ENCODE data around the gene CEACAM8.

The CEACAM8 gene

GRCh38 chr19:42606660-42607351 is 12.1 kb upstream of the CEACAM8 start:
- H3K4me3 ChIP-seq (replicated peaks; ENCODE audit: low read depth, low read length) = no peak overlapping the region
- no peaks in the 10 kb centered on the region for H3K27me3 ChIP-seq (replicated peaks; ENCODE audit: control insufficient read depth, insufficient read depth, low read length)
- DNase-seq (ENCODE audit: extremely low read depth, insufficient read length) = no peak
- TF ChIP-seq CTCF (IDR thresholded peaks at IDR 0.05; ENCODE audit: insufficient read depth, low read length, poor library complexity, severe bottlenecking) = peak; percentile 90
- no peaks in the 10 kb centered on the region for H3K36me3 ChIP-seq (ENCODE audit: control insufficient read depth, insufficient read depth, low read length)

GRCh38 chr19:42601811-42602443 is 7.2 kb upstream of the CEACAM8 start:
- no peak for TF ChIP-seq CTCF (IDR thresholded peaks at IDR 0.05; ENCODE audit: insufficient read depth, low read length, poor library complexity, severe bottlenecking)
- Histone ChIP-seq H3K4me3 (replicated peaks; ENCODE audit: low read depth, low read length) (no peak overlapping the region), H3K27me3 (replicated peaks; ENCODE audit: control insufficient read depth, insufficient read depth, low read length) (no peaks in the 10 kb centered on the region; the same call in 1 of the 2 replicates), H3K36me3 (ENCODE audit: control insufficient read depth, insufficient read depth, low read length) (no peaks in the 10 kb centered on the region)
- no peak for DNase-seq (ENCODE audit: extremely low read depth, insufficient read length)

- Histone ChIP-seq H3K4me3 (replicated peaks; ENCODE audit: low read depth, low read length) (no peak overlapping the region), H3K36me3 (ENCODE audit: control insufficient read depth, insufficient read depth, low read length) (no peaks in the 10 kb centered on the region), H3K27me3 (replicated peaks; ENCODE audit: control insufficient read depth, insufficient read depth, low read length) (peaks cover 3% of the 10 kb centered on the region)
- peak; percentile 22 for DNase-seq (ENCODE audit: extremely low read depth, insufficient read length)
- peak; percentile 97 for TF ChIP-seq CTCF (IDR thresholded peaks at IDR 0.05; ENCODE audit: insufficient read depth, low read length, poor library complexity, severe bottlenecking)
Measured at GRCh38 chr19:42596391-42597072, 1.8 kb upstream of the CEACAM8 start.

GRCh38 chr19:42595550-42596172 is 937 bp upstream of the CEACAM8 start:
- Histone ChIP-seq H3K4me3 (replicated peaks; ENCODE audit: low read depth, low read length) (no peak overlapping the region), H3K27me3 (replicated peaks; ENCODE audit: control insufficient read depth, insufficient read depth, low read length) (peaks cover 3% of the 10 kb centered on the region), H3K36me3 (ENCODE audit: control insufficient read depth, insufficient read depth, low read length) (no peaks in the 10 kb centered on the region)
- DNase-seq (ENCODE audit: extremely low read depth, insufficient read length) = no peak
- no peak for TF ChIP-seq CTCF (IDR thresholded peaks at IDR 0.05; ENCODE audit: insufficient read depth, low read length, poor library complexity, severe bottlenecking)

GRCh38 chr19:42589792-42590191 is 4.9 kb downstream of the CEACAM8 start:
- H3K36me3 ChIP-seq (ENCODE audit: control insufficient read depth, insufficient read depth, low read length) = no peaks in the 10 kb centered on the region
- DNase-seq (ENCODE audit: extremely low read depth, insufficient read length) = no peak
- no peaks in the 10 kb centered on the region; the same call in 1 of the 2 replicates for H3K27me3 ChIP-seq (replicated peaks; ENCODE audit: control insufficient read depth, insufficient read depth, low read length)
- no peak for TF ChIP-seq CTCF (IDR thresholded peaks at IDR 0.05; ENCODE audit: insufficient read depth, low read length, poor library complexity, severe bottlenecking)
- no peak overlapping the region for H3K4me3 ChIP-seq (replicated peaks; ENCODE audit: low read depth, low read length)

Data from GM06990 (cell line).